Ovary (tissue), 9 donors: ENCODE measurements around the gene HS1BP3. TPM values are rescaled to one million over a fixed set of nuclear protein-coding genes. Genes with fewer than 3 reads are reported as not detected.

Experiments used
- DNase-seq, 5 donors: peaks; one replicate each; pipeline ENCODE4 v3.0.0-alpha.2; 2019 to 2020
- H3K27ac ChIP-seq, 2 donors: fragments of 200-600 bp; one replicate each; pipeline versions ENCODE4 v1.5.1 to v1.8.0; 2019 to 2022
- H3K27me3 ChIP-seq: fragments of 200-600 bp; one replicate; pipeline ENCODE4 v1.8.0; 2022
- H3K36me3 ChIP-seq: fragments of 200-600 bp; sonication (generic); one replicate; pipeline ENCODE4 v1.5.1; 2019
- H3K4me1 ChIP-seq: one replicate; pipeline ENCODE4 v1.8.1; 2013; ENCODE audit warnings: mild to moderate bottlenecking, moderate library complexity; ENCODE audit not compliant: insufficient read depth
- H3K4me3 ChIP-seq: fragments of 200-600 bp; sonication (generic); one replicate; pipeline ENCODE4 v1.5.1; 2017
- H3K9me3 ChIP-seq, 2 donors: fragments of 200-600 bp in 1 of 2; sonication (generic) in 1 of 2; one replicate each; pipeline versions ENCODE4 v1.5.1 to v1.8.1; 2013 to 2019; ENCODE audit warnings: mild to moderate bottlenecking in 1 of 2, moderate library complexity in 1 of 2
- EP300 ChIP-seq: sonication (generic); formaldehyde crosslinking; IDR thresholded peaks from one replicate; pipeline ENCODE4 v1.6.1; 2017; ENCODE audit warnings: antibody characterized with exemption
- POLR2A ChIP-seq: fragments of 450-650 bp; IDR thresholded peaks from one replicate; pipeline ENCODE4 v1.6.1; 2017; ENCODE audit warnings: antibody characterized with exemption, mild to moderate bottlenecking, moderate library complexity
- WGBS, 3 donors: extraction: QIAGEN DNeasy Blood & Tissue Kit in 1 of 3; methylation state at CpG; one replicate each; pipeline versions ENCODE4 v1.1.5 to v1.1.7; 2013 to 2017; 5-methylcytosine and 5-hydroxymethylcytosine counted together
- intact Hi-C, 4 donors: fragments of 100-400 bp; cut with DNase I; formaldehyde crosslinking; loops; one replicate each; pipeline versions ENCODE4 v1.11.0 to v1.15.1; 2022 to 2023
- polyA plus RNA-seq, 2 donors: library from polyadenylated mRNA; stranded (reverse); fragments of 200-250 nt in 1 of 2; fragments of 350-450 nt in 1 of 2; fragmentation: Illumina TruSeq in 1 of 2; extraction: RNeasy Lipid Tissue Mini Kit (QIAGEN cat#74804) in 1 of 2; gene quantifications; one replicate each; pipeline ENCODE4 v1.2.3, GENCODE V29; 2013 to 2014
- total RNA-seq, 7 donors: library from RNA; depleted of rRNA in 2 of 7; stranded (reverse); fragments of >200 nt in 2 of 7; fragmentation: NEBNext Ultra II Directional in 3 of 7; extraction: Animal tissue kit (Norgen Biotek cat#: 25700) in 3 of 7; gene quantifications; one replicate each; pipeline versions ENCODE4 v1.1.0 to v1.2.4, GENCODE V29; 2016 to 2023
- TF ChIP-seq, protein P1 (sequence below), 3 donors: fragments of 450-650 bp in 2 of 3; fragments of 200-600 bp in 1 of 3; IDR thresholded peaks; one replicate each; pipeline versions ENCODE4 v1.5.1 to v1.8.0; 2016 to 2022; ENCODE audit warnings: antibody characterized with exemption in 3 of 3, mild to moderate bottlenecking in 1 of 3
- donor health status: DM: no; HTN: no; CAD: no; lungs with moderate emphysema.
- donor health status: DM: no; HTN: no; CAD: no.
- donor health status: Bipolar disorder and iron deficiency.
- donor health status: DM: yes; HTN: yes; CAD: no.
- donor health status: DM: no; HTN: no; CAD: no.
- donor health status: DM: yes; HTN: yes; CAD: no.

The HS1BP3 gene
- total and polyA plus RNA-seq, 9 donors, result 12.0 to 24.4 (median 22.2) TPM

DNA sequence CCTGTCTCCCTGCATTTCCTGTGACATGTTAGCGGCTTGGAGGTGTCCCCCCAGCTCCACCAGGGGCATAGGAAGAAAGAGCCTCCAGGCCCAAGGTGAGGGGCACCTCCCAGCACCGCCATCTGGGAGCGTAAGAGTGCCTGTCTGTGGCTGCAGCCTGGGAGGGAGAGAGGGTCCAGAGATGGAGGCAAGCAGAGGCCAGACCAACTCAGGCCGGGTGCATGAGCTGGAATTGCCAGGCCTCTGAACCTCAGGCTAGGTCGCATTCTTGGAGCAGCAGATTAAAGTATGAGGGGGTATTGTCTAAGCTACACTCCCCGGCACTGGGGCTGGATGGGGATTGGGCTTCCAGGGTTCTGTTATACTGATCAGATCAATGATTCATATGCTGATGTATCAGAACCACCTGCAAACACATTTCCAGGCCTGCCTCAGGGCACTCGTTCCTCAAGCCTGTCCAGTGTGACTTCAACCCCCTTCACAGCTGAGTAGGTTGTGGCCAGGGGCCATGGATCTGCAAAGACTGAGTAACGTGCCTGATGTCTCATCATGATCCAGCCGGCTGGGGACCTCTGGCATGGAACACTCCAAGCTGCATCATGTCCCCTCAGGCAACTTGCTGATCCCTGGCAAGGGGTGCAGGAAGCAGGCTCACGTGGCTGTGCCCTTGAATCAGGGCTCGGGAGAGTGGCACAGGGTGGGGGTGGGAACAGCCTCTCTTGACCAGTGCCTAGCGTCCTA, 73.2 kb downstream of the HS1BP3 start:
- Histone ChIP-seq H3K4me1 (peaks cover 22% of the 10 kb centered on the region), H3K27me3 (no peaks in the 10 kb centered on the region), H3K4me3 (no peak overlapping the region), H3K27ac (no peak overlapping the region), H3K36me3 (no peaks in the 10 kb centered on the region), H3K9me3 (no peaks in the 10 kb centered on the region)
- peak in 3 of 5 donors; percentile 24 to 44 (median 31) for DNase-seq
- intact Hi-C loops, result loop anchor here in 1 of 4 donors (5.0 kb wide), 1 partner anchor 130 kb away; the partner anchor contains the start of gene RHOB
- TF ChIP-seq POLR2A, result no peak
- TF ChIP-seq, protein P1, sequence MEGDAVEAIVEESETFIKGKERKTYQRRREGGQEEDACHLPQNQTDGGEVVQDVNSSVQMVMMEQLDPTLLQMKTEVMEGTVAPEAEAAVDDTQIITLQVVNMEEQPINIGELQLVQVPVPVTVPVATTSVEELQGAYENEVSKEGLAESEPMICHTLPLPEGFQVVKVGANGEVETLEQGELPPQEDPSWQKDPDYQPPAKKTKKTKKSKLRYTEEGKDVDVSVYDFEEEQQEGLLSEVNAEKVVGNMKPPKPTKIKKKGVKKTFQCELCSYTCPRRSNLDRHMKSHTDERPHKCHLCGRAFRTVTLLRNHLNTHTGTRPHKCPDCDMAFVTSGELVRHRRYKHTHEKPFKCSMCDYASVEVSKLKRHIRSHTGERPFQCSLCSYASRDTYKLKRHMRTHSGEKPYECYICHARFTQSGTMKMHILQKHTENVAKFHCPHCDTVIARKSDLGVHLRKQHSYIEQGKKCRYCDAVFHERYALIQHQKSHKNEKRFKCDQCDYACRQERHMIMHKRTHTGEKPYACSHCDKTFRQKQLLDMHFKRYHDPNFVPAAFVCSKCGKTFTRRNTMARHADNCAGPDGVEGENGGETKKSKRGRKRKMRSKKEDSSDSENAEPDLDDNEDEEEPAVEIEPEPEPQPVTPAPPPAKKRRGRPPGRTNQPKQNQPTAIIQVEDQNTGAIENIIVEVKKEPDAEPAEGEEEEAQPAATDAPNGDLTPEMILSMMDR (IDR thresholded peaks at IDR 0.05), result no peak
- TF ChIP-seq EP300, result no peak
- 86 to 88% (median 87%) methylated on average over 12 of the region's 12 CpGs for WGBS, 3 donors

DNA sequence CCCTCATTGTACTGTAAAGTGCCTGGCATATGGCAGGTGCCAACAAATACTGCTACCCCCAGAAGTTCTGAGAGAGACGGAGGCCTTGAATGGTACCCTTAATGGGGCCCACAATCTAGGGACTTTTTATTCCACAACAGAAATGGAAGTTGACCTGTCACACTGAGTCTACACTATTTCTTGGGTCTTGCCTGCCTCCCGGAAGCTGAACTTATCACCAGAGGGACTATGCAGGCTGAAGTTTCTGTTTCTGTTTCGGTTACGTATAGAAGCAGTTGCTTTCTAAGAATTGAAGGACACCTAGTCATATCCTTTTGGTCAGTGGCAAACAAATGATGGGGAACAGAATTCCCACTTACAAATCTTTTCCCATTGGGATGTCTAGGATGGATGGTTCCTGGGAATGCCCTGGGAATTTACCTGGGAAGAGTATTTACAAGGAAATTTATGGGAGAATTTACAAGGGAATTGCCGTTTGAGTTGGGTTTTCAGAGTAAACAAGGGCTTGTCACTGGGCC, 74.2 kb downstream of the HS1BP3 start:
- DNase-seq, result no peak
- Histone ChIP-seq H3K4me3 (no peak overlapping the region), H3K4me1 (peaks cover 22% of the 10 kb centered on the region), H3K36me3 (no peaks in the 10 kb centered on the region), H3K27ac (no peak overlapping the region), H3K9me3 (no peaks in the 10 kb centered on the region), H3K27me3 (no peaks in the 10 kb centered on the region)
- TF ChIP-seq EP300 (no peak), POLR2A (no peak)
- TF ChIP-seq, protein P1 (IDR thresholded peaks at IDR 0.05), result no peak
- intact Hi-C loops, result loop anchor here in 1 of 4 donors (5.0 kb wide), 1 partner anchor 129 kb away; the partner anchor contains the start of gene RHOB
- 87 to 90% (median 89%) methylated on average over 5 of the region's 5 CpGs for WGBS, 3 donors

DNA sequence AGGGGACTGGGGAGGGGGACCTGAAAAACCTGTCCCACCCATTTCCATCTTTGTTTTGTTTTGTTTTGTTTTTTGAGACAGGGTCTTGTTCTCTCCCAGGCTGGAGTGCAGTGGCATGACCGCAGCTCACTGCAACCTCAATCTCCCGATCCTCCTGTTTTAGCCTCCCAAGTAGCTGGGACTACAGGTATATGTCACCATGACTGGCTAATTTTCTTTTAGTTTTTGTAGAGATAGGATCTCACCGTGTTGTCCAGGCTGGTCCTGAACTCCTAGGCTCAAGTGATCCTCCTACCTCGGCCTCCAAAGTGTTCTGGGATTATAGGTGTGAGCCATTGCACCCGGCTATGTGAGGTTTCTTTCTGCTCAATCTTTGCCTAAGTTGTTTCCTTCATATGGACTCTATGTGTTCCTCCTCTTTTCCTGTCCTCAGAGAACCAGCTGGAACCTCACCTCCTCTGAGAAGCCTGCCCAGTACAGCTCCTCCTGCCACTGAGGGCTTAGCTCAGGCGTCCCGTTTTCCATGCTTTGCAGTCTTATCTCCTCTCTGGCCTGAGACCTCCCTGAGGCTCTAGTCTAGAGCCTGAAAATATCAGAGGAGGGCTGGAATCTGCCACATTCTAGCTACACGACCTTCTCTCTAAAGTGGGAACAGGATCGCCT, 74.8 kb downstream of the HS1BP3 start:
- intact Hi-C loops, result loop anchor here in 1 of 4 donors (5.0 kb wide), 1 partner anchor 129 kb away; the partner anchor contains the start of gene RHOB
- WGBS, 3 donors, result 92 to 95% (median 95%) methylated on average over 9 of the region's 9 CpGs
- Histone ChIP-seq H3K27me3 (no peaks in the 10 kb centered on the region), H3K4me1 (peaks cover 22% of the 10 kb centered on the region), H3K27ac (no peak overlapping the region), H3K4me3 (no peak overlapping the region), H3K36me3 (no peaks in the 10 kb centered on the region), H3K9me3 (no peaks in the 10 kb centered on the region)
- DNase-seq, result no peak
- TF ChIP-seq POLR2A (no peak), EP300 (no peak)
- TF ChIP-seq, protein P1 (IDR thresholded peaks at IDR 0.05), result no peak

DNA sequence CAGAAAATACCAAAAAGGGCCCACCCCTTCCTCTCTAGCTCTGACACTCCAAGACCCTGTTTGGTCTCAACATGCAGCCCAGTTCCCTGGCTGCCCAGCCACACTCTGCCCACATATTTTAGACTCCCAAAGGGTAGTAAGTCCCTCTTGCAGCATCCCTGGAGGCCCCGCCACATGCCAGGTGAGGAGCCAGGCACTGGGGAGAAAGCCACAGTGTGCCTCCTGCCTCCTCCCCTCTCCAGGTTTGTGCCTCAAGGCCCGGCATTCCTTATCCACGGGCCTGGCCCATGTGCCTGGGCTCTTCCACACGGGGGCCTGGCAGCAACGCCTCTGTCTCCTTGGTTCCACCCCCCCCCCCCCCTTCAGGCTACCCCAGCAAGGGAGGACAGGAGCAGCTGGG, 75.5 kb downstream of the HS1BP3 start:
- 77 to 82% (median 82%) methylated on average over 5 of the region's 5 CpGs for WGBS, 3 donors
- H3K4me3 ChIP-seq, result no peak overlapping the region
- H3K36me3 ChIP-seq, result no peaks in the 10 kb centered on the region
- H3K27ac ChIP-seq, result no peak overlapping the region
- H3K27me3 ChIP-seq, result no peaks in the 10 kb centered on the region
- TF ChIP-seq POLR2A (no peak), EP300 (no peak)
- TF ChIP-seq, protein P1 (IDR thresholded peaks at IDR 0.05), result no peak
- no peaks in the 10 kb centered on the region for H3K9me3 ChIP-seq
- DNase-seq, result peak in 1 of 5 donors; percentile 32
- peaks cover 22% of the 10 kb centered on the region for H3K4me1 ChIP-seq
- intact Hi-C loops, result loop anchor here in 1 of 4 donors (5.0 kb wide), 1 partner anchor 128 kb away; the partner anchor contains the start of gene RHOB
